ENCODE measurements around the gene PFDN2.

DNA sequence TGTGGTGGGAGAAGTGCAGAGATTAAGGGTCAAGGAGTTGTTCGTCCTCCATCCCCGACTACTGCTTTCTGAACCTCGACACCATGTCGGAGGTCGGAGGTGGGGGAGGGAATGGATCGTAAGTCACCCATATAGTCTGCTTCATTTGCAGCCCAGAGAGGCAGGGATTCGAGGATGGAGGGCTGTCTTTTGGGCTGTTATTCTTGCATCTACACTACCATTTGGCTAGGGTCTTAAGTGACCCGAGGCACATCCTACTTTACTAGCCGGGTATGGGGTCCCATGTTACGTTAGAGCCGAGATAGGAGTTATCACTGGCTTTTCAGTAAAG, 42.0 kb upstream of the PFDN2 start:
- no peak for TF ChIP-seq POLR2AphosphoS5 (IDR thresholded peaks at IDR 0.05; ENCODE audit: low read depth, low read length)
- no peak for TF ChIP-seq CTCF (IDR thresholded peaks at IDR 0.05)
- no peak for TF ChIP-seq TCF7L2 (IDR thresholded peaks at IDR 0.05; ENCODE audit: low read depth, low read length)
- TF ChIP-seq REST (IDR thresholded peaks at IDR 0.05; ENCODE audit: insufficient read depth in 1 of 2, low read depth in 2 of 2, low read length in 1 of 2), result no peak
